Lower leg skin (tissue), 3 donors: ENCODE data around the gene FAM32A.

ENCODE experiments used
- POLR2A ChIP-seq, 2 donors: fragments of 450-650 bp; IDR thresholded peaks; one replicate each; pipeline ENCODE4 v1.6.1; 2016 to 2017; ENCODE audit warnings: antibody characterized with exemption in 2 of 2, mild to moderate bottlenecking in 1 of 2, moderate library complexity in 1 of 2
- TF ChIP-seq, protein P1 (sequence below), 3 donors: fragments of 450-650 bp; IDR thresholded peaks; one replicate each; pipeline ENCODE4 v1.5.1; 2016; ENCODE audit warnings: antibody characterized with exemption in 3 of 3, mild to moderate bottlenecking in 3 of 3, moderate library complexity in 2 of 3

DNA sequence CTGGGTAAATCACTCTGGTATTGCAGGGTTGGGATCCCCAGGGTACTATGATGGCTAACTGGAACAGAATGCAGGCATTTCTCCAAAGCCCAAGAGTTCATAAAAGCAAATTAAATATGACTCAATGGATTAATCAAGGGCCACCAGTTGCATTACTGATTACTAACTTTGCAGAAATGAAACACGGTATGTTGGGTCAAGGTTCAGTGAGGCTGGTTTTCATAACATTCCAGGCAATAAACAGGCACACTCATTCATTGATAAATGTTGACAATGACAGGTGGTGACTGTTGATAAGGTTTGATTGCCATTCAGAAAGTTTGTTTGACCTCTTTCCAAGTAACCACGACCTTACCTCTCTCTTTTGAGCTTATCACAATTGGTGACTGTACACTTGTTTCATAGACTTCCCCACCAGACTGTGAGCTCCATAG is 12.0 kb downstream of the FAM32A start:
- no peak for TF ChIP-seq POLR2A (IDR thresholded peaks at IDR 0.05)
- TF ChIP-seq, protein P1, sequence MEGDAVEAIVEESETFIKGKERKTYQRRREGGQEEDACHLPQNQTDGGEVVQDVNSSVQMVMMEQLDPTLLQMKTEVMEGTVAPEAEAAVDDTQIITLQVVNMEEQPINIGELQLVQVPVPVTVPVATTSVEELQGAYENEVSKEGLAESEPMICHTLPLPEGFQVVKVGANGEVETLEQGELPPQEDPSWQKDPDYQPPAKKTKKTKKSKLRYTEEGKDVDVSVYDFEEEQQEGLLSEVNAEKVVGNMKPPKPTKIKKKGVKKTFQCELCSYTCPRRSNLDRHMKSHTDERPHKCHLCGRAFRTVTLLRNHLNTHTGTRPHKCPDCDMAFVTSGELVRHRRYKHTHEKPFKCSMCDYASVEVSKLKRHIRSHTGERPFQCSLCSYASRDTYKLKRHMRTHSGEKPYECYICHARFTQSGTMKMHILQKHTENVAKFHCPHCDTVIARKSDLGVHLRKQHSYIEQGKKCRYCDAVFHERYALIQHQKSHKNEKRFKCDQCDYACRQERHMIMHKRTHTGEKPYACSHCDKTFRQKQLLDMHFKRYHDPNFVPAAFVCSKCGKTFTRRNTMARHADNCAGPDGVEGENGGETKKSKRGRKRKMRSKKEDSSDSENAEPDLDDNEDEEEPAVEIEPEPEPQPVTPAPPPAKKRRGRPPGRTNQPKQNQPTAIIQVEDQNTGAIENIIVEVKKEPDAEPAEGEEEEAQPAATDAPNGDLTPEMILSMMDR (IDR thresholded peaks at IDR 0.05): no peak
